HEK293T (cell line): ENCODE measurements around the gene LRP1B.
"Not testable (repeated sequence)": the region's sequence is repeated elsewhere in the genome, so short reads cannot be mapped to it uniquely, and the experiment has no call there.

Source experiments
- CTCF ChIA-PET: fragments of 350-600 bp; formaldehyde crosslinking; extraction: SDS; loops from one replicate; lab custom pipeline; 2021; ENCODE audit warnings: antibody characterized with exemption, inconsistent platforms; lab: Yijun Ruan, JAX
- POLR2A ChIA-PET: fragments of 350-600 bp; formaldehyde crosslinking; extraction: SDS; loops from one replicate; lab custom pipeline; 2020; ENCODE audit warnings: antibody characterized with exemption, inconsistent platforms; lab: Yijun Ruan, JAX
- DNase-seq: peaks from one replicate; pipeline ENCODE4 v3.0.0; 2012; ENCODE audit warnings: mixed read lengths; ENCODE audit errors: extremely low spot score
- ARNT ChIP-seq: fragments of 450-650 bp; IDR thresholded peaks from 2 replicates; pipeline ENCODE4 v1.6.1; 2017; ENCODE audit warnings: mild to moderate bottlenecking
- BHLHE40 ChIP-seq: fragments of 450-650 bp; IDR thresholded peaks from 2 replicates; pipeline ENCODE4 v1.6.1; 2016; ENCODE audit warnings: mild to moderate bottlenecking, moderate library complexity, borderline replicate concordance
- CTBP1 ChIP-seq: fragments of 450-650 bp; IDR thresholded peaks from 2 replicates; pipeline ENCODE4 v1.6.1; 2016; ENCODE audit warnings: borderline replicate concordance
- ELF4 ChIP-seq: fragments of 450-650 bp; IDR thresholded peaks from 2 replicates; pipeline ENCODE4 v1.6.1; 2017; ENCODE audit warnings: antibody characterized with exemption
- FOXA1 ChIP-seq: fragments of 450-650 bp; IDR thresholded peaks from 2 replicates; pipeline ENCODE4 v1.6.1; 2016; ENCODE audit warnings: mild to moderate bottlenecking
- FOXK2 ChIP-seq: fragments of 450-650 bp; IDR thresholded peaks from 2 replicates; pipeline ENCODE4 v1.6.1; 2016; ENCODE audit warnings: mild to moderate bottlenecking
- FOXM1 ChIP-seq: fragments of 450-650 bp; IDR thresholded peaks from 2 replicates; pipeline ENCODE4 v1.6.1; 2017; ENCODE audit warnings: mild to moderate bottlenecking, borderline replicate concordance
- HDGF ChIP-seq: fragments of 450-650 bp; IDR thresholded peaks from 2 replicates; pipeline ENCODE4 v1.6.1; 2017; ENCODE audit warnings: antibody characterized with exemption, borderline replicate concordance
- L3MBTL2 ChIP-seq: fragments of 450-650 bp; conservative IDR thresholded peaks from 2 replicates; pipeline ENCODE4 v1.6.1; 2016; ENCODE audit warnings: mild to moderate bottlenecking
- LEF1 ChIP-seq: fragments of 450-650 bp; IDR thresholded peaks from 2 replicates; pipeline ENCODE4 v1.6.1; 2017; ENCODE audit warnings: mild to moderate bottlenecking, borderline replicate concordance
- NFRKB ChIP-seq: fragments of 450-650 bp; IDR thresholded peaks from 2 replicates; pipeline ENCODE4 v1.6.1; 2016; ENCODE audit warnings: mild to moderate bottlenecking, moderate library complexity
- SP1 ChIP-seq: fragments of 450-650 bp; IDR thresholded peaks from 2 replicates; pipeline ENCODE4 v1.6.1; 2017
- SUZ12 ChIP-seq: fragments of 450-650 bp; IDR thresholded peaks from 2 replicates; pipeline ENCODE4 v1.6.1; 2016; ENCODE audit warnings: mild to moderate bottlenecking
- TARDBP ChIP-seq: fragments of 450-650 bp; IDR thresholded peaks from 2 replicates; pipeline ENCODE4 v1.6.1; 2016
- ZNF384 ChIP-seq: fragments of 450-650 bp; IDR thresholded peaks from 2 replicates; pipeline ENCODE4 v1.6.1; 2016
- TF ChIP-seq, protein P1 (sequence below): fragments of 450-650 bp; IDR thresholded peaks from 2 replicates; pipeline ENCODE4 v1.6.1; 2016

Gene LRP1B

GRCh38 chr2:140351692-140352091, 1779.1 kb downstream of the LRP1B start:
- POLR2A ChIA-PET: no interaction called here
- no peak for TF ChIP-seq FOXK2
- TF ChIP-seq NFRKB: no peak
- no peak for TF ChIP-seq FOXA1
- TF ChIP-seq SP1: no peak
- TF ChIP-seq ARNT: no peak
- TF ChIP-seq, protein P1, sequence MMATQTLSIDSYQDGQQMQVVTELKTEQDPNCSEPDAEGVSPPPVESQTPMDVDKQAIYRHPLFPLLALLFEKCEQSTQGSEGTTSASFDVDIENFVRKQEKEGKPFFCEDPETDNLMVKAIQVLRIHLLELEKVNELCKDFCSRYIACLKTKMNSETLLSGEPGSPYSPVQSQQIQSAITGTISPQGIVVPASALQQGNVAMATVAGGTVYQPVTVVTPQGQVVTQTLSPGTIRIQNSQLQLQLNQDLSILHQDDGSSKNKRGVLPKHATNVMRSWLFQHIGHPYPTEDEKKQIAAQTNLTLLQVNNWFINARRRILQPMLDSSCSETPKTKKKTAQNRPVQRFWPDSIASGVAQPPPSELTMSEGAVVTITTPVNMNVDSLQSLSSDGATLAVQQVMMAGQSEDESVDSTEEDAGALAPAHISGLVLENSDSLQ: no peak
- DNase-seq: no peak
- CTCF ChIA-PET: no interaction called here

DNA sequence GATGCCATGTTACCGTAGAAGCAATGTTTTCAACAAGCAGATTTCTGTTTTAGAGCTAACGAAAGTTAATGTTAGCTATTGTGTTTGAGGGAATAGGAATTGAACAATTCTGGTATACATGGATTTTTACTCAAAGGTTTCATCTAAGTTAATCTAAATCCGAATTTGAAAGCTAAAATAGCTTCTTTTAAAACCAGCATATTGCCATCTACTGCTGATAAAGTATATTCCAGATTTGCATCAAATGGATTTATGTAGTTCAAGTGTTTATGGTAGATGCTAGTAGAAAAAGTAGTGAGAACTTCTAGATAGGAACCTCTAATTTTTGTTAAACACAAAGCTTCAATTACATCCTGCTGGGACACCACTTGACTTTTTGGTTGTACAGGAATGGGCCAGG, 1781.1 kb downstream of the LRP1B start:
- CTCF ChIA-PET: no interaction called here
- POLR2A ChIA-PET: no interaction called here
- DNase-seq: no peak
- no peak for TF ChIP-seq SP1
- TF ChIP-seq L3MBTL2: no peak
- no peak for TF ChIP-seq ZNF384
- TF ChIP-seq, protein P1: no peak
- no peak for TF ChIP-seq CTBP1
- no peak for TF ChIP-seq TARDBP
- TF ChIP-seq LEF1: no peak

DNA sequence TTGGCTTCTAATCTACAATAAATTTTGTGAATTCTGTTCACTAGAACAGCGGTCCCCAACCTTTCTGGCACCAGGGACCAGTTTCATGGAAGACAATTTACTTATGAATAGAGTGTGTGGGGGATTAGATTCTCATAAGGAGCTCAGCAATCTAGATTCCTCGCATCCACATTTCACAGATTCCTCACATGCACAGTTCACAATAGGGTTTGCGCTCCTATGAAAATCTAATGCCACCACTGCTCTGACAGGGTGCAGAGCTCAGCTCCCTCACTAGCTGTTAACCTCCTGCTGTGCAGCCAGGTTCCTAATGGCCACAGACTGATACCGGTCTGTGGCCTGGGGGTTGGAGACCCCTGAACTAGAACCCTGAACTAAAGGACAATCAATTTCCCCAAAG, 1782.0 kb downstream of the LRP1B start:
- CTCF ChIA-PET: no interaction called here
- DNase-seq: no peak
- TF ChIP-seq ELF4: no peak
- no peak for TF ChIP-seq CTBP1
- TF ChIP-seq SP1: no peak
- TF ChIP-seq FOXK2: no peak
- TF ChIP-seq, protein P1: no peak
- no peak for TF ChIP-seq NFRKB
- TF ChIP-seq FOXA1: no peak
- TF ChIP-seq SUZ12: no peak
- no peak for TF ChIP-seq ZNF384
- POLR2A ChIA-PET: no interaction called here

- no peak for TF ChIP-seq L3MBTL2
- TF ChIP-seq BHLHE40: no peak
- TF ChIP-seq ARNT: no peak
- TF ChIP-seq HDGF: no peak
- no peak for TF ChIP-seq LEF1
- no peak for TF ChIP-seq TARDBP
- no peak for TF ChIP-seq NFRKB
- TF ChIP-seq FOXK2: no peak
- TF ChIP-seq CTBP1: no peak
- POLR2A ChIA-PET: no interaction called here
- DNase-seq: no peak
- CTCF ChIA-PET: no interaction called here
Measured at GRCh38 chr2:140344838-140345237, 1786.0 kb downstream of the LRP1B start.

DNA sequence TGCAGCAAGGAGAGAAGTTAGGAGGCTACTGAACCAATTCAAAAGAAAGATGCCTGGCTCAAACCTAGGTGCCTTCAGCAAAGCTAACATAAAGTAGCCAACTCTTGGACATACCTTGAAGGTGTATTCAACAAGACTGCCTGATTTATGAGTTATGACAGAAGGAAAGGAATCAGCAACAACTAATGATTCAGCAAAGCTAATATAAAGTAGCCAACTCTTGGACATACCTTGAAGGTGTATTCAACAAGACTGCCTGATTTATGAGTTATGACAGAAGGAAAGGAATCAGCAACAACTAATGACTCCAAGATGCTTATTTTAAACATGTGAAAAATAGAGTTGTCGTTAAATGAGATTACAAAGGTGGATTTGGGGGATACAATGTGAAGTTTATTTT, 1786.5 kb downstream of the LRP1B start:
- POLR2A ChIA-PET, DNase-seq, CTCF ChIA-PET: not testable (repeated sequence)

GRCh38 chr2:140338795-140339194, 1792.0 kb downstream of the LRP1B start:
- TF ChIP-seq, protein P1: no peak
- TF ChIP-seq FOXK2 (no peak), SUZ12 (no peak), SP1 (no peak), LEF1 (no peak), HDGF (no peak), NFRKB (no peak), FOXM1 (no peak), ARNT (no peak), CTBP1 (no peak), ELF4 (no peak), ZNF384 (no peak), L3MBTL2 (no peak), FOXA1 (no peak), BHLHE40 (no peak)
- POLR2A ChIA-PET: no interaction called here
- no peak for DNase-seq
- CTCF ChIA-PET: no interaction called here

DNA sequence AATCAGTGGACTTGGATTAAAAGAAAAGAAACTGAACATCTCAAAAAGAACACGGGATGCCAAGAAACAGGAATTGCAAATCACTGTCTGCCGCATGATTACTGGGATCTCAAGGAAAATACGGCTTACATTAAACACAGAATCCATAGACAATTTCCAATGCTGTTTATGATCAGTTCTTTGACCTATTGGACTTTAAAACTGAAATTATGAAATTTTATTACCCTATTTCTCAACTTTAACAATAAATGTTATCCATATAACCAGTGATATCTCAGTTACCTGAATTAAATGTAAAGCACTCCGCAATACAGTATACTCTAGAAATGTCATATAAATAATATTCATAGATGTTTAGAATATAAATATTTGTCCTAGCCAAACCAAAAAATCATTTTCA, 1793.8 kb downstream of the LRP1B start:
- DNase-seq: no peak
- ChIA-PET CTCF (no interaction called here), POLR2A (no interaction called here)
- TF ChIP-seq HDGF (no peak), FOXK2 (no peak), FOXA1 (no peak), NFRKB (no peak), TARDBP (no peak), SUZ12 (no peak), ZNF384 (no peak), L3MBTL2 (no peak), FOXM1 (no peak), BHLHE40 (no peak), CTBP1 (no peak), ELF4 (no peak), ARNT (no peak), LEF1 (no peak), SP1 (no peak)
- TF ChIP-seq, protein P1: no peak
